ENCODE results near the gene SPECC1L. TPM values are rescaled to one million over a fixed set of nuclear protein-coding genes. Genes with fewer than 3 reads are reported as not detected.

The SPECC1L gene
- total and polyA plus RNA-seq, 2 experiments from 2014 or later, result 21.1 to 34.0 TPM

GRCh38 chr22:24357547-24357946, 86.9 kb downstream of the SPECC1L start:
- no peak overlapping the region for H3K27ac ChIP-seq

DNA sequence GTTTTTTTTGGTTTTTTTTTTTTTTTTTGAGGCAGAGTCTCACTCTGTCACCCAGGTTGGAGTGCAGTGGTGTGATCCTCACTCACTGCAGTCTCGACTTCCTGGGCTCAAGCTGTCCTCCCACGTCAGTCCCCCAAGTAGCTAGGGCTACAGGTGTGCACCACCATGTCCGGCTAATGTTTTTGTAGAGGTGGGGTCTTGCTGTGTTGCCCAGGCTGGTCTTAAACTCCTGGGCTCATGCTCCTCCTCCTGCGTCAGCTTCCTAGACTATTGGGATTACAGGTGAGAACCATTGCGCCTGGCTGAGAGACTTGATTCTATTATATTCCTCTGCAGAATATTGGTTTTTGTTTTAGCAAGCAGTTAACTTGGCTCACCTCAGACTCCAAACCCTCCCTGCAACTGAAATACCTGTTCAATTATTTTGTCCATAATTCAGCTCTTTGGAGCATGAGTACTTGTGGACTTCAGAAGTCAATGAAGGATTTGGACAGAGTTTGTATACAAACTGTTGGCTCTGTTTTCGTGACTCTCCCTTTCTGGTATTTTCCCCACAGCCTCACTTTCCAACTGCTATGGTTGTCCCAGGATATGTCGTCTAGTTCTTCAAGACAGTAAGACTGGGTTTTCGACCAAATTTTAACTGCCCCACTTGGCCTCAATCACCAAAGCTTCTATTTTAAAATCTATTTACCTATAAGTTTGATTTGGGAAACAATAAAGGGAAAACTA, 87.6 kb downstream of the SPECC1L start:
- TF ChIP-seq EZH2phosphoT487 (IDR thresholded peaks at IDR 0.05; ENCODE audit: insufficient read depth, low read depth) (no peak), EZH2 (IDR thresholded peaks at IDR 0.05; ENCODE audit: insufficient read depth, poor library complexity, severe bottlenecking) (no peak)
- Histone ChIP-seq H3F3A (ENCODE audit: insufficient read depth) (no peaks in the 10 kb centered on the region), H3K27me3 (replicated peaks; ENCODE audit: insufficient read depth) (no peaks in the 10 kb centered on the region), H3K9me3 (ENCODE audit: low read depth) (no peaks in the 10 kb centered on the region), H3K9me2 (ENCODE audit: insufficient read depth) (no peaks in the 10 kb centered on the region), H2AFZ (no peak overlapping the region), H3K79me2 (ENCODE audit: insufficient read depth) (peaks cover 12% of the 10 kb centered on the region), H3K4me2 (ENCODE audit: unreplicated experiment) (no peak overlapping the region), H3K4me1 (ENCODE audit: insufficient read depth) (no peaks in the 10 kb centered on the region), H3K27ac (no peak overlapping the region), H3K36me3 (ENCODE audit: low read depth) (peaks cover 31% of the 10 kb centered on the region), H3K9ac (no peak overlapping the region), H3K4me3 (no peak overlapping the region), H4K20me1 (ENCODE audit: insufficient read depth) (no peaks in the 10 kb centered on the region)
- in situ Hi-C loops (cut with MboI), result no loop called here
- 92 to 94% methylated on average over 8 of the region's 8 CpGs for WGBS, 2 experiments (ENCODE audit: low coverage in 1 of 2, low lambda C conversion rate in 2 of 2, missing lambda C conversion rate in 2 of 2)
- no peak for DNase-seq

More at GRCh38 chr22:24357547-24357946, 86.9 kb downstream of the SPECC1L start:
- no peak overlapping the region for H3K9ac ChIP-seq
- TF ChIP-seq EZH2 (IDR thresholded peaks at IDR 0.05; ENCODE audit: insufficient read depth, poor library complexity, severe bottlenecking) (no peak), EZH2phosphoT487 (IDR thresholded peaks at IDR 0.05; ENCODE audit: insufficient read depth, low read depth) (no peak)
- H3K36me3 ChIP-seq (ENCODE audit: low read depth), result peaks cover 27% of the 10 kb centered on the region
- no peak overlapping the region for H3K4me2 ChIP-seq (ENCODE audit: unreplicated experiment)
- H3K27me3 ChIP-seq (replicated peaks; ENCODE audit: insufficient read depth), result no peaks in the 10 kb centered on the region
- no peaks in the 10 kb centered on the region for H3K9me3 ChIP-seq (ENCODE audit: low read depth)
- H3K79me2 ChIP-seq (ENCODE audit: insufficient read depth), result peaks cover 12% of the 10 kb centered on the region
- no peaks in the 10 kb centered on the region for H3K4me1 ChIP-seq (ENCODE audit: insufficient read depth)
- H3K9me2 ChIP-seq (ENCODE audit: insufficient read depth), result no peaks in the 10 kb centered on the region
- no peak for DNase-seq
- H2AFZ ChIP-seq, result no peak overlapping the region
- no peak overlapping the region for H3K4me3 ChIP-seq
- H3F3A ChIP-seq (ENCODE audit: insufficient read depth), result no peaks in the 10 kb centered on the region
- no peaks in the 10 kb centered on the region for H4K20me1 ChIP-seq (ENCODE audit: insufficient read depth)
- in situ Hi-C loops (cut with MboI), result no loop called here

DNA sequence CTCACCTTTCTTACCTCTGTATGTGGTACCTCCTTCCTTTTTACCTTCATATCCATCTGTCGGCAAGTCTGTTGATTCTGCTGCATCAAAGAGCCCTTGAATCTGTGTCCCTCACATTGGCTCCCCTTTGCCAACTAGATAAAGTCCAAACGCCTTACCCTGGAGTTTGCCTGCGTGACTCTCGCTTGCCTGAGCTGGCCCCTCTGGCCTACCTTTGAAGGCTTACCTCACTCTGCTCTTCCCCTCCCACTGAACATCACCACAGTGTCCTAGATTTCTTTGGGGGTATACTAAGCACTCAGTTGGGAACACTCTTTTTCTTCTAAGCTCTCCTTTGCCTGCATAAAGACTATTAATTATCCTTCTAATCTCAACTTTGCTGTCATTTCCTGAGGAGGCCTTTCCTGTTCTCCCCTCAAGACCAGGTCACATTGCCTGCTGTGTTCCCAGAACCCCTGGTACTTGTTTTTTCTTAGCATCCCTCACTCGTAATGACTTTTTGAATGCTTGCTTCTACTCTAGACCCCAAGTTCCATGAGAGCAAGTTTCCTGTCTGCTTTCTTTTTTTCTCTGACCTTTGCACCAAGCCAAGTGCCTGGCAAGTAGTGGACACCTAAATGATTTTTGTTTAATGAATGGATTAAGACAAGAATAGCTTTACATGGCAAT, 89.0 kb downstream of the SPECC1L start:
- no peak for DNase-seq
- H3K79me2 ChIP-seq (ENCODE audit: insufficient read depth), result peaks cover 12% of the 10 kb centered on the region
- H3K4me1 ChIP-seq (ENCODE audit: insufficient read depth), result no peaks in the 10 kb centered on the region
- no peaks in the 10 kb centered on the region for H3K9me3 ChIP-seq (ENCODE audit: low read depth)
- H3K4me2 ChIP-seq (ENCODE audit: unreplicated experiment), result no peak overlapping the region
- WGBS, 2 experiments (ENCODE audit: low coverage in 1 of 2, low lambda C conversion rate in 2 of 2, missing lambda C conversion rate in 2 of 2), result 97 to 99% methylated on average over 5 of the region's 5 CpGs
- no peak overlapping the region for H3K9ac ChIP-seq
- no peaks in the 10 kb centered on the region for H4K20me1 ChIP-seq (ENCODE audit: insufficient read depth)
- no peaks in the 10 kb centered on the region for H3F3A ChIP-seq (ENCODE audit: insufficient read depth)
- no peaks in the 10 kb centered on the region for H3K9me2 ChIP-seq (ENCODE audit: insufficient read depth)
- in situ Hi-C loops (cut with MboI), result no loop called here
- peaks cover 23% of the 10 kb centered on the region for H3K36me3 ChIP-seq (ENCODE audit: low read depth)
- no peak overlapping the region for H3K27ac ChIP-seq
- no peaks in the 10 kb centered on the region for H3K27me3 ChIP-seq (replicated peaks; ENCODE audit: insufficient read depth)
- H3K4me3 ChIP-seq, result no peak overlapping the region
- H2AFZ ChIP-seq, result no peak overlapping the region
- TF ChIP-seq EZH2phosphoT487 (IDR thresholded peaks at IDR 0.05; ENCODE audit: insufficient read depth, low read depth) (no peak), EZH2 (IDR thresholded peaks at IDR 0.05; ENCODE audit: insufficient read depth, poor library complexity, severe bottlenecking) (no peak)

DNA sequence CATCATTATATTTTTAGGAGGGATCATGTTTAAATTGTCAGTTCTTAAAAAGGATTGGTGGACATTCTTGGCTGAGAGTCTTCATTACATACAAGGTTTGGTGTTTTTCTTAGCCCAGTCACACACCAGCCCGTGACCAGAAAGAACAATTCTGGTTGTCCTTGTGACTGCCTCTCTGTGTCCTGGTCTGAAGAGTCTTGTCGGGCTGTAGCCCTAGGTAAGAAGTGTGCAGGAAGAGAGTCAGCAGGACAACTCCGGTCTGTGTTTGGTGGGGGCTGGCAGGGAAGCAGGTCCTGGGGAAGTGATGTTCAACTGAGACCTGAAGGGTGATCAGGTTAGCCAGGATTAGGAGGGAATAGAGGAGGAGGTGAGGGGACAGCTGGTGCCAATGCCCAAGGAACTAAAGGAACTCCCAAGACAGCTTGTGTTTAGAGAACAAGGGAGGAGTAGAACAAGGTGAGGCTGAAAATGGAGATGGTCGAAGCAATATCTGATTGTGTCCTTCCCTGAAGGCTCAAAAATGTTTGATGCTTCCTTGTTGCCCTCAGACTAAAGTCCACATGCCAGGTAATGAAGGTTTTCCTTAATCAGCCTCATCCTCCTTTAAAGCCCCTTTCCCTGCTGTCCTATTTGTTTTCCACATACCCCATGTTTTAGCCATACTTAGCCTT, 91.5 kb downstream of the SPECC1L start:
- Histone ChIP-seq H3K27me3 (replicated peaks; ENCODE audit: insufficient read depth) (no peaks in the 10 kb centered on the region), H3K79me2 (ENCODE audit: insufficient read depth) (peaks cover 16% of the 10 kb centered on the region), H4K20me1 (ENCODE audit: insufficient read depth) (no peaks in the 10 kb centered on the region), H3K27ac (no peak overlapping the region), H3K36me3 (ENCODE audit: low read depth) (peaks cover 25% of the 10 kb centered on the region), H3K4me3 (no peak overlapping the region), H3K9me3 (ENCODE audit: low read depth) (no peaks in the 10 kb centered on the region), H3K9ac (no peak overlapping the region), H3F3A (ENCODE audit: insufficient read depth) (no peaks in the 10 kb centered on the region), H3K4me2 (ENCODE audit: unreplicated experiment) (no peak overlapping the region), H3K9me2 (ENCODE audit: insufficient read depth) (no peaks in the 10 kb centered on the region), H2AFZ (no peak overlapping the region), H3K4me1 (ENCODE audit: insufficient read depth) (no peaks in the 10 kb centered on the region)
- 87% methylated on average over 4 of the region's 4 CpGs for WGBS, 2 experiments (ENCODE audit: low coverage in 1 of 2, low lambda C conversion rate in 2 of 2, missing lambda C conversion rate in 2 of 2)
- in situ Hi-C loops (cut with MboI), result no loop called here
- TF ChIP-seq EZH2 (IDR thresholded peaks at IDR 0.05; ENCODE audit: insufficient read depth, poor library complexity, severe bottlenecking) (no peak), EZH2phosphoT487 (IDR thresholded peaks at IDR 0.05; ENCODE audit: insufficient read depth, low read depth) (no peak)
- no peak for DNase-seq

Measured in GM23248 (cell line).